ENCODE results near the gene ARMC3. TPM values are rescaled to one million over a fixed set of nuclear protein-coding genes. Genes with fewer than 3 reads are reported as not detected.
"Not testable (repeated sequence)": the region's sequence is repeated elsewhere in the genome, so short reads cannot be mapped to it uniquely, and the experiment has no call there.

The ARMC3 gene
- total RNA-seq, 4 donors from 2014 or later = 0.34 to 51.2 (median 16.3) TPM; not detected in 1

- H3K9me3 ChIP-seq = no peaks in the 10 kb centered on the region
- no peak overlapping the region for H3K4me3 ChIP-seq
- H3K27me3 ChIP-seq = no peaks in the 10 kb centered on the region
- TF ChIP-seq, protein P1, sequence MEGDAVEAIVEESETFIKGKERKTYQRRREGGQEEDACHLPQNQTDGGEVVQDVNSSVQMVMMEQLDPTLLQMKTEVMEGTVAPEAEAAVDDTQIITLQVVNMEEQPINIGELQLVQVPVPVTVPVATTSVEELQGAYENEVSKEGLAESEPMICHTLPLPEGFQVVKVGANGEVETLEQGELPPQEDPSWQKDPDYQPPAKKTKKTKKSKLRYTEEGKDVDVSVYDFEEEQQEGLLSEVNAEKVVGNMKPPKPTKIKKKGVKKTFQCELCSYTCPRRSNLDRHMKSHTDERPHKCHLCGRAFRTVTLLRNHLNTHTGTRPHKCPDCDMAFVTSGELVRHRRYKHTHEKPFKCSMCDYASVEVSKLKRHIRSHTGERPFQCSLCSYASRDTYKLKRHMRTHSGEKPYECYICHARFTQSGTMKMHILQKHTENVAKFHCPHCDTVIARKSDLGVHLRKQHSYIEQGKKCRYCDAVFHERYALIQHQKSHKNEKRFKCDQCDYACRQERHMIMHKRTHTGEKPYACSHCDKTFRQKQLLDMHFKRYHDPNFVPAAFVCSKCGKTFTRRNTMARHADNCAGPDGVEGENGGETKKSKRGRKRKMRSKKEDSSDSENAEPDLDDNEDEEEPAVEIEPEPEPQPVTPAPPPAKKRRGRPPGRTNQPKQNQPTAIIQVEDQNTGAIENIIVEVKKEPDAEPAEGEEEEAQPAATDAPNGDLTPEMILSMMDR (IDR thresholded peaks at IDR 0.05) = no peak
- TF ChIP-seq POLR2A (IDR thresholded peaks at IDR 0.05) = no peak
- intact Hi-C loops (cut with DNase I; ENCODE audit: low total_unique reads) = no loop called here
- H3K4me1 ChIP-seq = peaks cover 0 to 8% of the 10 kb centered on the region in 2 donors
- no peak overlapping the region for H3K27ac ChIP-seq
- no peaks in the 10 kb centered on the region for H3K36me3 ChIP-seq
- DNase-seq = no peak
Observed at GRCh38 chr10:23067337-23067736, 139.5 kb downstream of the ARMC3 start.

GRCh38 chr10:23067939-23068775 is 140.3 kb downstream of the ARMC3 start:
- no peak overlapping the region for H3K4me3 ChIP-seq
- peaks cover 0 to 8% of the 10 kb centered on the region in 2 donors for H3K4me1 ChIP-seq
- intact Hi-C loops (cut with DNase I; ENCODE audit: low total_unique reads) = no loop called here
- H3K9me3 ChIP-seq = no peaks in the 10 kb centered on the region
- peak; percentile 61 to 75 for DNase-seq
- H3K27me3 ChIP-seq = no peaks in the 10 kb centered on the region
- no peak overlapping the region for H3K27ac ChIP-seq
- no peak for TF ChIP-seq POLR2A (IDR thresholded peaks at IDR 0.05)
- TF ChIP-seq, protein P1 (IDR thresholded peaks at IDR 0.05) = peak; percentile 41 to 78 (median 70)
- no peaks in the 10 kb centered on the region for H3K36me3 ChIP-seq

DNA sequence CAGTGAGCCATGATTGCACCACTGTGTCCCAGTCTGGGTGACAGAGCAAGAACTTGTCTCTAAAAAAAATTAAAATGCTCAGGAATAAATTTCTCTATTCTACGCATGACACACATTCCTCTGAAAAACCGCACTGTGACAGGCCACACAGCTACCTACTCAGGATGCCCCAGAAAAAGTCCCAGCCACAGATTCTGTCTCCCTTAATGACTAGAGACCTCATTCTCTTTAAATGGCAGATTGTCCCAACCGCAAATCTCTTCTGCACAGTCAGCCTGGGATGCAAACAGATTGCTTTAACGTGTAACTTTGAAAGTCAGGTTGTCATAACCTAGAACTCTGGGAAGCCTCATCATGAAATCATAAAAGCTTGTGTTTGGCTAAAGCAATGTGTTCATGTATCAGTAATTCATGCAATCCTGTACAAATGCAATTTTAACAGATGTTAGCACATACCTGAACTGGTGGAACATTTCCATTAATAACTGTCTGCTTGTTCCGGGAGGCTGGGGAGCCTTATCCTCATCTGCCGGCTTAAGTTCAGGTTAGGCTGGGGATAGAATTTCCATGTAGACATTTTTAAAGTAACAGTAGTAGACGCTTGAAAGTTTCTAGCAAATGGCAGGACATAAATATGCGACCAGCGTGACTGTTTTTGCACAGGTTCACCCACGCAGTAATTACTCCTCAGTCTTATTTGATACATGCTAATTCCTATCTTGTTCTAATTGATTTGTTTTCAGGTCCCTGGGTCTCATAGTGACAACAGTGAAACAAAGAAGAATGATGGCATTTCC is 141.4 kb downstream of the ARMC3 start:
- Histone ChIP-seq H3K4me3 (no peak overlapping the region), H3K27ac (no peak overlapping the region), H3K27me3 (no peaks in the 10 kb centered on the region), H3K4me1 (peaks cover 0 to 8% of the 10 kb centered on the region in 2 donors), H3K9me3 (no peaks in the 10 kb centered on the region), H3K36me3 (no peaks in the 10 kb centered on the region)
- TF ChIP-seq POLR2A (IDR thresholded peaks at IDR 0.05) = no peak
- TF ChIP-seq, protein P1 (IDR thresholded peaks at IDR 0.05) = no peak
- DNase-seq = no peak
- intact Hi-C loops (cut with DNase I; ENCODE audit: low total_unique reads) = no loop called here

- H3K4me3 ChIP-seq; H3K36me3 ChIP-seq; H3K27me3 ChIP-seq; H3K27ac ChIP-seq; DNase-seq; H3K4me1 ChIP-seq; H3K9me3 ChIP-seq; intact Hi-C loops (cut with DNase I; ENCODE audit: low total_unique reads): not testable (repeated sequence)
Observed at GRCh38 chr10:23070092-23070912, 142.4 kb downstream of the ARMC3 start.

- Histone ChIP-seq H3K9me3 (no peaks in the 10 kb centered on the region), H3K4me1 (no peaks in the 10 kb centered on the region), H3K36me3 (no peaks in the 10 kb centered on the region), H3K27me3 (no peaks in the 10 kb centered on the region), H3K4me3 (no peak overlapping the region), H3K27ac (no peak overlapping the region)
- TF ChIP-seq, protein P1 (IDR thresholded peaks at IDR 0.05) = no peak
- no peak for TF ChIP-seq POLR2A (IDR thresholded peaks at IDR 0.05)
- intact Hi-C loops (cut with DNase I; ENCODE audit: low total_unique reads) = no loop called here
- no peak for DNase-seq
Observed at GRCh38 chr10:23070913-23071218, 143.0 kb downstream of the ARMC3 start.

GRCh38 chr10:23072593-23072992 is 144.7 kb downstream of the ARMC3 start:
- H3K4me3 ChIP-seq; DNase-seq; H3K9me3 ChIP-seq; intact Hi-C loops (cut with DNase I; ENCODE audit: low total_unique reads); H3K4me1 ChIP-seq; H3K36me3 ChIP-seq; H3K27me3 ChIP-seq; H3K27ac ChIP-seq: not testable (repeated sequence)

All from uterus (tissue), 4 donors.